ENCODE data around the gene HTR3B. TPM values are rescaled to one million over a fixed set of nuclear protein-coding genes. Genes with fewer than 3 reads are reported as not detected.

The HTR3B gene, protein sequence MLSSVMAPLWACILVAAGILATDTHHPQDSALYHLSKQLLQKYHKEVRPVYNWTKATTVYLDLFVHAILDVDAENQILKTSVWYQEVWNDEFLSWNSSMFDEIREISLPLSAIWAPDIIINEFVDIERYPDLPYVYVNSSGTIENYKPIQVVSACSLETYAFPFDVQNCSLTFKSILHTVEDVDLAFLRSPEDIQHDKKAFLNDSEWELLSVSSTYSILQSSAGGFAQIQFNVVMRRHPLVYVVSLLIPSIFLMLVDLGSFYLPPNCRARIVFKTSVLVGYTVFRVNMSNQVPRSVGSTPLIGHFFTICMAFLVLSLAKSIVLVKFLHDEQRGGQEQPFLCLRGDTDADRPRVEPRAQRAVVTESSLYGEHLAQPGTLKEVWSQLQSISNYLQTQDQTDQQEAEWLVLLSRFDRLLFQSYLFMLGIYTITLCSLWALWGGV
- 0.16 and 0.77 TPM in 2 replicates for total RNA-seq
- 0.42 TPM in 1 of 2 replicates, not detected in the other for polyA plus RNA-seq

DNA sequence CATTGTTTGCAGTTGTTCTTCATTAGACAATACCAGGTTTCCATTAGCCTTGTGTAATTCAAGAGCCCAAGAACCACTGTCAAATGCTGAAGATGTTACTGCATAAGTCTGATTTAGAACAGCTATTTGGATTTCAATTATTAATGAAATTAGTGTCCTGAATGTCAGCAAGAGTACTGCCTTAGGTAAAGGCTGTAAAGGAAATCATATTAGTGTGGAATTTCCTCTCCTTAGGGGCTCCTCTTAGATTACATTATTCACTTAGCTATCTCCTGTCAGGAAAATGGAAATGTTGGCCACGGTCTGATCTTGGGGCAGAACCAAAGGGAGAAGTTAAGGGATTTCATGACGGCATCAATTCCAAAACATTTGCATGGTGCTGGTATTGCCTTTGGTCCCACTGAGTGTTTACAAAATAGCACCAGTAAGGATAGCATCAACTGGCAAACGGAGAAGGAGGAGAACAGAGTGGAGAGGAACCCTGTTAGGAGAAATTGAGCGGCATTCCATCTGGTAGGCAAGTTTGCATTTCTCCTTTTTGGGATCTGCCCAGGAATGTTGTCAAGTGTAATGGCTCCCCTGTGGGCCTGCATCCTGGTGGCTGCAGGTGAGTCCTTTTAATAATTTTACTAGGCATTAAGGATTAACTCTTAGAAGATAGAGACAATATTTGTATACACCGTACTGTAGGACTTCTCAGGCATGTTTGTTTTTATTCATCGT, at the start of gene HTR3B:
Gene HTR3B, plus strand, starts transcription at position 418 of the 723 bp plus-strand sequence. Its CDS starts 138 bp downstream, at position 556.
- no peak for DNase-seq (ENCODE audit: low spot score)
- no peak within 1 kb of the TSS for H3K4me3 ChIP-seq
- peak within 1 kb of the TSS; percentile 18 for H3K4me2 ChIP-seq
- peaks cover 20% of the 10 kb centered on the region for H3K4me1 ChIP-seq (ENCODE audit: insufficient read depth)
- WGBS (ENCODE audit: low lambda C conversion rate, missing lambda C conversion rate), result 66% methylated on average over 6 of the region's 6 CpGs
- H3K27ac ChIP-seq, result peak within 1 kb of the TSS; percentile 27
- TF ChIP-seq CTCF (IDR thresholded peaks at IDR 0.05; ENCODE audit: poor library complexity) (no peak), EZH2phosphoT487 (IDR thresholded peaks at IDR 0.05; ENCODE audit: low read depth, severe bottlenecking, unreplicated experiment) (no peak), EZH2 (IDR thresholded peaks at IDR 0.05; ENCODE audit: borderline replicate concordance) (no peak)
- H2AFZ ChIP-seq, result no peak within 1 kb of the TSS
- no peaks in the 10 kb centered on the region for H3K9me2 ChIP-seq (replicated peaks; ENCODE audit: insufficient read depth)
- H3K27me3 ChIP-seq, result no peaks in the 10 kb centered on the region
- no peaks in the 10 kb centered on the region for H3K79me2 ChIP-seq
- H3K36me3 ChIP-seq (replicated peaks; ENCODE audit: insufficient read depth, low read depth), result no peaks in the 10 kb centered on the region
- H3K9me3 ChIP-seq (ENCODE audit: low read depth), result no peaks in the 10 kb centered on the region
- no peaks in the 10 kb centered on the region for H4K20me1 ChIP-seq (ENCODE audit: insufficient read depth, poor library complexity, severe bottlenecking)

DNA sequence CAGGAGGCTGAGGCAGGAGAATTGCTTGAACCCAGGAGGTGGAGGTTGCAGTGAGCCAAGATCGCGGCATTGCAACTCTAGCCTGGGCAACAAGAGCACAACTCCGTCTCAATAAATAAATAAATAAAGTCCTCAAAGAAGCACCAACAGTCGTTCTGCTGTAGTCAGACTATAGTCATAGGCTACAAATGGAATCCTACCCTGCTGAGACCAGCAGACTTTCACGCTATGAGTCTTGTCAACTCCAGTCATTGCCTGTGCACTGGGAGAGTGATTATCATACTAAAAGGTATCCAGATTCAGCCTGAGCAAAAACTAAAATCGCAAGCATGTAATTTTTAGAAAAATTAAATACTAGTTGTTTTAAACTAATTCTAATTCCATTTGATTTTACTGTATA, 48.8 kb upstream of the HTR3B start:
- TF ChIP-seq EZH2phosphoT487 (IDR thresholded peaks at IDR 0.05; ENCODE audit: low read depth, severe bottlenecking, unreplicated experiment) (no peak), CTCF (IDR thresholded peaks at IDR 0.05; ENCODE audit: poor library complexity) (no peak), EZH2 (IDR thresholded peaks at IDR 0.05; ENCODE audit: borderline replicate concordance) (no peak)
- no peaks in the 10 kb centered on the region for H3K9me2 ChIP-seq (replicated peaks; ENCODE audit: insufficient read depth)
- peaks cover 12% of the 10 kb centered on the region for H3K4me1 ChIP-seq (ENCODE audit: insufficient read depth)
- H3K36me3 ChIP-seq (replicated peaks; ENCODE audit: insufficient read depth, low read depth), result no peaks in the 10 kb centered on the region
- H3K4me3 ChIP-seq, result no peak overlapping the region
- no peak overlapping the region for H3K4me2 ChIP-seq
- no peaks in the 10 kb centered on the region for H3K9me3 ChIP-seq (ENCODE audit: low read depth)
- no peaks in the 10 kb centered on the region for H4K20me1 ChIP-seq (ENCODE audit: insufficient read depth, poor library complexity, severe bottlenecking)
- 93% methylated on average over 6 of the region's 6 CpGs for WGBS (ENCODE audit: low lambda C conversion rate, missing lambda C conversion rate)
- H3K79me2 ChIP-seq, result peaks cover 46% of the 10 kb centered on the region
- H3K27ac ChIP-seq, result no peak overlapping the region
- DNase-seq (ENCODE audit: low spot score), result no peak
- H2AFZ ChIP-seq, result no peak overlapping the region
- no peaks in the 10 kb centered on the region for H3K27me3 ChIP-seq

DNA sequence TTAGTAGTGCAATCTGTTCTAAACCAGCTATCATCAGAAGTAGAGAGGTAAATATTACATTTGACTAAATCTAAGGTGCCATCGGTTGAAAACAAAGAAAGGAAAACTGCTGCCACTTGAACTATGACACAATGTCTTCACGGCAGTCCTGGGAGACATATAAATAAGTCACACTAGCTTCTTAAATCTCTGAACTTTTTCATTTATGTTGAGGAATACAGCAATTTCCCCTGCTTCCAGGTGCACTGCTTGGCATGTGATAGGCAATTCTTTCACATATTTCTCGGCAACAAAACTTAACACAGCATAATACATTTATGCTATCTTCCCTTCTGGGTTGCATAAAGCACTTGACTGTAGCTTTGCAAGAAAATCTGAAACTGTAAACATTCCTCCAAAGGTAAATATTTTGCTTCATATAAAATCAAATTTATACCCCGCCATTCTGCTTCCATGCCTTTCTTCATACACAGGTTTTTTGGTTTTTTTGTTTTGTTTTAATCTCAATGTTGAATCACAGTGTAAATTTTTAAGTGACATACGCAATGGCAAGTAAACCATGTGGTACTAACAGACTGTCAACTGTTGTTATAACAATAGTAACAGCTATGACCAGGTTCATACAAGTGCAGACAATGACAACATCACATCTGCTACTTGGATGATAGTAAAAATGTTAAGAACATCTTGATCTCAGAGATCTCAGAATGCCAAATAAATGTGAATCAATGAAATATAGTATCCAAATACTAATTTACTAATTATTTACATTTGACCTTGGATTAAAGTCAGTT, 47.4 kb upstream of the HTR3B start:
- no peaks in the 10 kb centered on the region for H3K9me3 ChIP-seq (ENCODE audit: low read depth)
- no peak overlapping the region for H3K27ac ChIP-seq
- H3K4me2 ChIP-seq, result peak overlapping the region; percentile 40
- peaks cover 12% of the 10 kb centered on the region for H3K4me1 ChIP-seq (ENCODE audit: insufficient read depth)
- no peak for DNase-seq (ENCODE audit: low spot score)
- TF ChIP-seq EZH2 (IDR thresholded peaks at IDR 0.05; ENCODE audit: borderline replicate concordance) (no peak), CTCF (IDR thresholded peaks at IDR 0.05; ENCODE audit: poor library complexity) (no peak), EZH2phosphoT487 (IDR thresholded peaks at IDR 0.05; ENCODE audit: low read depth, severe bottlenecking, unreplicated experiment) (no peak)
- no peaks in the 10 kb centered on the region for H3K36me3 ChIP-seq (replicated peaks; ENCODE audit: insufficient read depth, low read depth)
- no peaks in the 10 kb centered on the region for H4K20me1 ChIP-seq (ENCODE audit: insufficient read depth, poor library complexity, severe bottlenecking)
- H3K9me2 ChIP-seq (replicated peaks; ENCODE audit: insufficient read depth), result no peaks in the 10 kb centered on the region
- no peak overlapping the region for H3K4me3 ChIP-seq
- H3K27me3 ChIP-seq, result no peaks in the 10 kb centered on the region
- 64% methylated on average over 5 of the region's 5 CpGs for WGBS (ENCODE audit: low lambda C conversion rate, missing lambda C conversion rate)
- H3K79me2 ChIP-seq, result peaks cover 57% of the 10 kb centered on the region
- no peak overlapping the region for H2AFZ ChIP-seq

All from hepatocyte (in vitro differentiated cells).